Gastrocnemius medialis (tissue), 4 donors: ENCODE results near the gene MAST4. TPM values are rescaled to one million over a fixed set of nuclear protein-coding genes. Genes with fewer than 3 reads are reported as not detected.

Experiments used
- ATAC-seq, 2 donors: fragments of 150-250 bp; one replicate each; pipeline ENCODE4 v1.9.1; 2016
- DNase-seq, 2 donors: peaks; one replicate each; pipeline ENCODE4 v3.0.0-alpha.2; 2019
- H3K27ac ChIP-seq, 4 donors: fragments of 200-600 bp; sonication (generic); 1 replicate in 1 of 4; 2 replicates in 3 of 4; pipeline ENCODE4 v1.5.1; 2016 to 2018; ENCODE audit warnings: mild to moderate bottlenecking in 2 of 4, moderate library complexity in 1 of 4
- H3K27me3 ChIP-seq, 3 donors: fragments of 200-600 bp; sonication (generic) in 2 of 3; 1 replicate in 1 of 3; 2 replicates in 2 of 3; pipeline versions ENCODE4 v1.5.1 to v1.6.0; 2016 to 2019; ENCODE audit warnings: mild to moderate bottlenecking in 1 of 3, moderate library complexity in 1 of 3
- H3K36me3 ChIP-seq, 2 donors: fragments of 200-600 bp; sonication (generic) in 1 of 2; one replicate each; pipeline ENCODE4 v1.5.1; 2017 to 2018
- H3K4me1 ChIP-seq, 2 donors: fragments of 200-600 bp; sonication (generic) in 1 of 2; one replicate each; pipeline ENCODE4 v1.5.1; 2016 to 2017; ENCODE audit warnings: mild to moderate bottlenecking in 2 of 2
- H3K4me3 ChIP-seq, 4 donors: fragments of 200-600 bp; sonication (generic) in 3 of 4; 1 replicate in 1 of 4; 2 replicates in 3 of 4; pipeline ENCODE4 v1.5.1; 2016 to 2019; ENCODE audit warnings: mild to moderate bottlenecking in 2 of 4
- H3K9me3 ChIP-seq, 3 donors: fragments of 200-600 bp; sonication (generic) in 2 of 3; 1 replicate in 1 of 3; 2 replicates in 2 of 3; pipeline ENCODE4 v1.5.1; 2016 to 2019
- POLR2A ChIP-seq, 2 donors: fragments of 450-650 bp; IDR thresholded peaks; one replicate each; pipeline ENCODE4 v1.6.1; 2017; ENCODE audit warnings: antibody characterized with exemption in 2 of 2, mild to moderate bottlenecking in 2 of 2, moderate library complexity in 2 of 2
- in situ Hi-C, 4 donors: fragments of 200-750 bp; cut with MboI; loops; one replicate each; pipeline versions ENCODE4 v1.15.0 to v1.8.0; 2017; ENCODE audit warnings: low sequenced_read_pairs in 4 of 4
- intact Hi-C: fragments of 100-400 bp; cut with DNase I; formaldehyde crosslinking; loops from one replicate; pipeline ENCODE4 v1.15.1; 2023; ENCODE audit warnings: low total_unique reads
- total RNA-seq, 4 donors: library from RNA; depleted of rRNA; stranded (reverse); fragments of >200 nt; gene quantifications; one replicate each; pipeline versions ENCODE4 v1.1.0 to v1.2.3, GENCODE V29; 2016
- TF ChIP-seq, protein P1 (sequence below), 5 experiments: fragments of 450-650 bp in 3 of 5; fragments of 200-600 bp in 2 of 5; sonication (generic) in 2 of 5; IDR thresholded peaks in 4 of 5; conservative IDR thresholded peaks in 1 of 5; 1 replicate in 4 of 5; 2 replicates in 1 of 5; pipeline ENCODE4 v1.5.1; 2016 to 2019; ENCODE audit warnings: antibody characterized with exemption in 5 of 5, mild to moderate bottlenecking in 3 of 5, moderate library complexity in 3 of 5

The MAST4 gene
- total RNA-seq, 4 donors from 2014 or later = 24.1 to 42.0 (median 38.5) TPM

DNA sequence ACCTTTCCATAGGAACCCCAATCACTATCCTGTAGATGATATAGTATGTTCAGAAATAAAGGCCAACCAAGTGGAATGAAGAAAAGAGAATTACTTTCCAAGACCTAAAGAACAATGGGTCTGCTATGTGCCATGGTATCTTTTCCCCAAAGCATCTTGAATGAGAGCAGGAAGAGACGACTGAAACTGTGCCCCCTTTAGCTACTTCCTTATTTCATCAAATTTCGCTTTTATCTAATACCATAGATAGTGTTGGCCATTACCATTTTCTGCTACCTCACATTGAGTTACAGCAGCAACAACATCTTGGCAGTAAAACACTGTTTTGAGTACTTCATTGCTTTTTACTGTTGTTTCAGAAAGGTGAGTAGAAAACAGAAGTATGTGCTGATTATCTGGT lies 333.8 kb downstream of the MAST4 start:
- H3K4me3 ChIP-seq = no peak overlapping the region
- no peaks in the 10 kb centered on the region for H3K9me3 ChIP-seq
- no peak for TF ChIP-seq POLR2A (IDR thresholded peaks at IDR 0.05)
- TF ChIP-seq, protein P1, sequence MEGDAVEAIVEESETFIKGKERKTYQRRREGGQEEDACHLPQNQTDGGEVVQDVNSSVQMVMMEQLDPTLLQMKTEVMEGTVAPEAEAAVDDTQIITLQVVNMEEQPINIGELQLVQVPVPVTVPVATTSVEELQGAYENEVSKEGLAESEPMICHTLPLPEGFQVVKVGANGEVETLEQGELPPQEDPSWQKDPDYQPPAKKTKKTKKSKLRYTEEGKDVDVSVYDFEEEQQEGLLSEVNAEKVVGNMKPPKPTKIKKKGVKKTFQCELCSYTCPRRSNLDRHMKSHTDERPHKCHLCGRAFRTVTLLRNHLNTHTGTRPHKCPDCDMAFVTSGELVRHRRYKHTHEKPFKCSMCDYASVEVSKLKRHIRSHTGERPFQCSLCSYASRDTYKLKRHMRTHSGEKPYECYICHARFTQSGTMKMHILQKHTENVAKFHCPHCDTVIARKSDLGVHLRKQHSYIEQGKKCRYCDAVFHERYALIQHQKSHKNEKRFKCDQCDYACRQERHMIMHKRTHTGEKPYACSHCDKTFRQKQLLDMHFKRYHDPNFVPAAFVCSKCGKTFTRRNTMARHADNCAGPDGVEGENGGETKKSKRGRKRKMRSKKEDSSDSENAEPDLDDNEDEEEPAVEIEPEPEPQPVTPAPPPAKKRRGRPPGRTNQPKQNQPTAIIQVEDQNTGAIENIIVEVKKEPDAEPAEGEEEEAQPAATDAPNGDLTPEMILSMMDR (IDR thresholded peaks at IDR 0.05 in 4 of 5, conservative IDR thresholded peaks at IDR 0.05 in 1 of 5) = no peak
- no peaks in the 10 kb centered on the region for H3K4me1 ChIP-seq
- H3K27ac ChIP-seq = no peak overlapping the region
- DNase-seq (no peak), ATAC-seq (no peak)
- no peaks in the 10 kb centered on the region for H3K27me3 ChIP-seq
- intact Hi-C loops = loop anchor here (5.0 kb wide), 1 partner anchor 592 kb away; no protein-coding TSS in a partner anchor
- in situ Hi-C loops = no loop called here
- no peaks in the 10 kb centered on the region for H3K36me3 ChIP-seq

DNA sequence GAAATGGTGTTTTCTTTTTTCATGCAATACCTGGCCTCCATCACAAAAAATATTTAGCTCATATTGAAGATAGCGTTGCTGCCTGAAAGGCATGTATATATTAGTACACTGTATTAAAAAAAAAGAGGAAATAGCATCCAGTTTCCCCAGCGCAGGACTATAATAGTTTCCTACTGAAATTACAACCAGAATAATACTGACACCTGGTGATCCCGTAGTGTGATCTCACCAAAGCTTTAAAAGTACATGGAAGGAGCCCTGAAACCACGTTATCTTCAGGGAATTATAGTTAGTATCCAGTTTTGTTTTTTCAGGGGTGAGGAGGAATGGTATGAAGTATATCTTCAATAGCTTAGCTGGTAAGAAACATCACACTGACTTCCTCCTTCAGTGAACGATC lies 335.5 kb downstream of the MAST4 start:
- Histone ChIP-seq H3K4me3 (no peak overlapping the region), H3K36me3 (no peaks in the 10 kb centered on the region), H3K27me3 (no peaks in the 10 kb centered on the region), H3K9me3 (no peaks in the 10 kb centered on the region), H3K27ac (no peak overlapping the region), H3K4me1 (no peaks in the 10 kb centered on the region)
- intact Hi-C loops = no loop called here
- ATAC-seq (no peak), DNase-seq (no peak)
- in situ Hi-C loops = no loop called here
- TF ChIP-seq, protein P1 (IDR thresholded peaks at IDR 0.05 in 4 of 5, conservative IDR thresholded peaks at IDR 0.05 in 1 of 5) = no peak
- no peak for TF ChIP-seq POLR2A (IDR thresholded peaks at IDR 0.05)

DNA sequence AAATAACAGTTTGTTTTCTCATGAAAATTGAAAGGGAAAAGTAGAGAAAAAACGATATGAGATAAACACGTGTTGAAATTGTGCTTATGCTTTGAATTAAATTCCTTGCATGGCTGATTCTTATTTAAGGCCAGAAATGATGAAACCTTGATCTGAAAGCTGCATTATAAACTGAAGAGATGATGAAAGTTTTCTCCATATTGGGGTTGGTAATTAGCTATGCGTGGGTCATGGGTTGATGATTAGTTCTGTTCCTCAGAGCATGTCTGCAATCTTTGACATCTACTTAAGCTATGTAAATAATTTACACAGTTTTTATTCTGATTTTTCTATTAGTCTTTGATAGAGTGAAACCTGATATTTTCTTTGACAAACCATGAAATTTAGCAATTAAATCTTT lies 336.3 kb downstream of the MAST4 start:
- Histone ChIP-seq H3K27me3 (no peaks in the 10 kb centered on the region), H3K36me3 (no peaks in the 10 kb centered on the region), H3K4me3 (no peak overlapping the region), H3K4me1 (no peaks in the 10 kb centered on the region), H3K27ac (no peak overlapping the region), H3K9me3 (no peaks in the 10 kb centered on the region)
- no peak for DNase-seq
- intact Hi-C loops (no loop called here), in situ Hi-C loops (no loop called here)
- no peak for ATAC-seq
- TF ChIP-seq POLR2A (IDR thresholded peaks at IDR 0.05) = no peak
- TF ChIP-seq, protein P1 (IDR thresholded peaks at IDR 0.05 in 4 of 5, conservative IDR thresholded peaks at IDR 0.05 in 1 of 5) = no peak

DNA sequence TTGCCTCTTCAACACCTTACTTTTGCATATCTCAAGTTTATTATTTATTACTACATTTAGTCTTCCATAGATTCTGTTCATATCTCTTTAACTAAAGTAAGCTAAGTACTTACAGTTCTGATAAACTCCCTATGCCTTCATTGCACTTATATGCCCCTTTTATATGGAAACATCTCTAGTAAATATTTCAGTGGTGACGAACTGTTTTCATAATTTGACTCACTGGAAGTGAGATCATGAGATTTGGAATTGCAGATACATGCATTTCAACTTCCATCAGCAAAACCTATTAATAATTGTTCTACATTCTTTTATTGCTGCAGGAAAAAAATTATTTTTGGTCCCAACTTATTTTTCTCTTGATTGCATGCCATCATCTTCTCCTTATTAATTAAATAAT lies 336.9 kb downstream of the MAST4 start:
- in situ Hi-C loops = no loop called here
- intact Hi-C loops = no loop called here
- H3K9me3 ChIP-seq = no peaks in the 10 kb centered on the region
- no peak overlapping the region for H3K27ac ChIP-seq
- H3K4me3 ChIP-seq = no peak overlapping the region
- H3K4me1 ChIP-seq = no peaks in the 10 kb centered on the region
- DNase-seq (no peak), ATAC-seq (no peak)
- no peaks in the 10 kb centered on the region for H3K27me3 ChIP-seq
- H3K36me3 ChIP-seq = no peaks in the 10 kb centered on the region
- no peak for TF ChIP-seq POLR2A (IDR thresholded peaks at IDR 0.05)
- TF ChIP-seq, protein P1 (IDR thresholded peaks at IDR 0.05 in 4 of 5, conservative IDR thresholded peaks at IDR 0.05 in 1 of 5) = no peak

DNA sequence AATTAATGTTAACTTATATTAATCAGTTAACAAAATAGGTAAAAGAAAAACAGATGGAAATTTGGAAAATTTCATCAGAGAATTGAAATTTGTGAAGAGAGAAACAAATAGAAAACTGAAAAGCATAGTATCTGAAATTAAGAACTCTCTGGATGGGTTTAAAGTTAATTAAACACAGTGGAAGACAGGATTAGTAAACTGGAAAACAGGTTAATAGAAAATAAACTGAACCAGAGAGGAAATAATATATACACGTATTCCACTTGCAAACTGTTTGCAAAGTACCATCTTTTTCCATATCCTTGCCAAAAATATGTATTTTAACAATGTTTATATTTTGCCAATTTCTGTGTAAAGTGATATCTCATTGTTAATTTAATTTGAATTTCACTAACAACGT lies 342.9 kb downstream of the MAST4 start:
- ATAC-seq (no peak), DNase-seq (no peak)
- Histone ChIP-seq H3K4me1 (no peaks in the 10 kb centered on the region), H3K27ac (no peak overlapping the region), H3K36me3 (no peaks in the 10 kb centered on the region), H3K27me3 (no peaks in the 10 kb centered on the region), H3K4me3 (no peak overlapping the region), H3K9me3 (no peaks in the 10 kb centered on the region)
- in situ Hi-C loops (no loop called here), intact Hi-C loops (no loop called here)
- TF ChIP-seq, protein P1 (IDR thresholded peaks at IDR 0.05 in 4 of 5, conservative IDR thresholded peaks at IDR 0.05 in 1 of 5) = no peak
